Right atrium auricular region (tissue), 2 donors: ENCODE results near the gene PNMA6F. TPM values are rescaled to one million over a fixed set of nuclear protein-coding genes. Genes with fewer than 3 reads are reported as not detected.

Experiments
- DNase-seq: peaks from one replicate; pipeline ENCODE4 v3.0.0-alpha.2; 2019; ENCODE audit warnings: low spot score
- H3K27ac ChIP-seq, 2 donors: fragments of 200-600 bp; sonication (generic); 1 replicate in 1 of 2; 2 replicates in 1 of 2; pipeline ENCODE4 v1.5.1; 2016 to 2019
- H3K27me3 ChIP-seq, 2 donors: fragments of 200-600 bp; sonication (generic); one replicate each; pipeline versions ENCODE4 v1.5.1 to v1.6.0; 2017 to 2019
- H3K36me3 ChIP-seq: fragments of 200-600 bp; sonication (generic); one replicate; pipeline ENCODE4 v1.5.1; 2016
- H3K4me1 ChIP-seq, 2 donors: fragments of 200-600 bp; sonication (generic); one replicate each; pipeline versions ENCODE4 v1.5.1 to v1.6.0; 2017 to 2019
- H3K4me3 ChIP-seq, 2 donors: fragments of 200-600 bp; sonication (generic); 1 replicate in 1 of 2; 2 replicates in 1 of 2; pipeline ENCODE4 v1.5.1; 2017 to 2019; ENCODE audit warnings: mild to moderate bottlenecking in 1 of 2, moderate library complexity in 1 of 2
- H3K9me3 ChIP-seq, 2 donors: fragments of 200-600 bp; sonication (generic); one replicate each; pipeline ENCODE4 v1.5.1; 2019
- total RNA-seq, 2 donors: library from RNA; depleted of rRNA; stranded (reverse); fragments of >200 nt; gene quantifications; one replicate each; pipeline ENCODE4 v1.1.0, GENCODE V29; 2016
- TF ChIP-seq, protein P1 (sequence below), 2 donors: fragments of 200-600 bp; sonication (generic); IDR thresholded peaks; one replicate each; pipeline ENCODE4 v1.5.1; 2019; ENCODE audit warnings: antibody characterized with exemption in 2 of 2

The PNMA6F gene
- total RNA-seq, 2 donors from 2014 or later = not detected

DNA sequence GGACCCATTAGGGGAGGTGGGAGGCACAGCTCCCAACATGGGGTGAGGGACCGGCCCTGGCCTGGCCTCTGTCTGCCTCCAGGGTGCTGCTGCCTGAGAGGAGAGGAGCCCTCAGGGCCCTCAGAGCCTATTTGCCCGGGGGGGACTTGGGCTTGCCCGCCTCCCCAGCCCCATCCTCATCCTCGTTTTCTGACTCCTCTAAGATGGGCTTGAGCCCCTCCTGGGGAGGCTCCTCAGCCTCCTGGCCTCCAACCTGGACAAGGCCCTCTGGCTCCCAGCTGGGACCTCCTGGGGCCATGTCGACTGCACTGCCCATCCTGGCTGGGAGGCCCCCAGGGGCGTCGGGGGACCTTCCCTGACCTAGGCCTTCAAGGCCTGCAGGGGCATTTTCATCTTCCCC is 2.8 kb downstream of the PNMA6F start:
- Histone ChIP-seq H3K4me3 (no peak overlapping the region), H3K9me3 (peaks cover 0 to 7% of the 10 kb centered on the region in 2 donors), H3K27ac (no peak overlapping the region), H3K27me3 (no peaks in the 10 kb centered on the region), H3K4me1 (no peaks in the 10 kb centered on the region), H3K36me3 (no peaks in the 10 kb centered on the region)
- peak; percentile 44 for DNase-seq
- TF ChIP-seq, protein P1, sequence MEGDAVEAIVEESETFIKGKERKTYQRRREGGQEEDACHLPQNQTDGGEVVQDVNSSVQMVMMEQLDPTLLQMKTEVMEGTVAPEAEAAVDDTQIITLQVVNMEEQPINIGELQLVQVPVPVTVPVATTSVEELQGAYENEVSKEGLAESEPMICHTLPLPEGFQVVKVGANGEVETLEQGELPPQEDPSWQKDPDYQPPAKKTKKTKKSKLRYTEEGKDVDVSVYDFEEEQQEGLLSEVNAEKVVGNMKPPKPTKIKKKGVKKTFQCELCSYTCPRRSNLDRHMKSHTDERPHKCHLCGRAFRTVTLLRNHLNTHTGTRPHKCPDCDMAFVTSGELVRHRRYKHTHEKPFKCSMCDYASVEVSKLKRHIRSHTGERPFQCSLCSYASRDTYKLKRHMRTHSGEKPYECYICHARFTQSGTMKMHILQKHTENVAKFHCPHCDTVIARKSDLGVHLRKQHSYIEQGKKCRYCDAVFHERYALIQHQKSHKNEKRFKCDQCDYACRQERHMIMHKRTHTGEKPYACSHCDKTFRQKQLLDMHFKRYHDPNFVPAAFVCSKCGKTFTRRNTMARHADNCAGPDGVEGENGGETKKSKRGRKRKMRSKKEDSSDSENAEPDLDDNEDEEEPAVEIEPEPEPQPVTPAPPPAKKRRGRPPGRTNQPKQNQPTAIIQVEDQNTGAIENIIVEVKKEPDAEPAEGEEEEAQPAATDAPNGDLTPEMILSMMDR (IDR thresholded peaks at IDR 0.05) = no peak

DNA sequence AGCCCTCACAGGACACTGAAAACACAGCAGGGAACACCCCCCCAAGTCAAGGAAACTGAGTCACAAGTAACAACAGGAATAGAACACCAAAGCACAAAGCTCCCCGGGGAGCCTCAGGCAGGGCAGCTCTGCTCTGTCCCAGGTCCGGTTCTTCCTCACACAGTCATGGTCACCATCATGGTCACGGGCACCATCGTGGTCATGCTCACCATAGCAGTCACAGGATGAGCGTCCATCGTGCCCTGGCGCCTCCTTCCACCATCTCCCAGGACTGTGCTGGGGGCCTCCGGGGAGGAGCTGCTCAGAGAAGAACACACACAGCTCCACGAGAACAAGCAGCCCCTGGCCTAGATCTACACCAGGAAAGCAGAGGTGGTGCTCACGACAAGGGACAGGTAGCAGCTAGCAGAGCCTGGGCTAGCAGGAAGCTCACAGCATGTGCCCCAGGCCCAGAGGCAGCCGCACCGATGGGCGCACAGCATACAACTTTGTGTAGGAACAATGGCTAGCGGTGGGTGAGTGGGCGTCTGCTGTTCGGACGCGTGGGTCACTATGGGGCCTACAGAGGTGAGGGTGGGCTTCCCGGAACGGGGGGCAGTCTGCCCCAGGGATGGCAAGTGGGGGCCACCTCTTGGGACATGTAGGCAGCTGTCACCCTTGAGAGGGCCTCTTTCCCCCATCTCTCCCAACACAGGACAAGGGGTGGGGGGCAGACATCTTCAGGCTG is 3.4 kb downstream of the PNMA6F start:
- DNase-seq = peak; percentile 26
- Histone ChIP-seq H3K4me3 (no peak overlapping the region), H3K36me3 (no peaks in the 10 kb centered on the region)

DNA sequence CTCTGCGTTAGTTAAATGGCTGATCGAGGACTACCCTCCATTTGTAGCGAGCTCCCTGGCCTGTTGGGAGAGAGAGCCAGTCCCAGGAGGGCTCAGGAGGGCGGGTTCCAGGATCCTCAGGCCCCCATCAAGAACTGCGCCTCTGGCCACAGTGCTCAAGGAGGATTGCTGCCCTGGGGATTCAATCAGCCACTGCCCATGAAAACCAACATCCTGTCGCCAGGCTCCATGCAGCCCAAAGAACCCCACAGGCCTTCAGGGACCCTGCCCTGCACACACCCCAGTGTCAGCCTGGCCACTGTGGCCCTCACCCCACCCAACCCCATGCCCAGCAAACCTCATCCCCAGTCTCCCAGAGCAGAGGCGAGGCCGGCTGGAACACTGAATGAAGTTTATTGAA is 4.3 kb downstream of the PNMA6F start:
- TF ChIP-seq, protein P1 (IDR thresholded peaks at IDR 0.05) = no peak
- no peak overlapping the region for H3K27ac ChIP-seq
- DNase-seq = peak; percentile 11
- no peaks in the 10 kb centered on the region for H3K36me3 ChIP-seq
- no peaks in the 10 kb centered on the region for H3K9me3 ChIP-seq
- no peaks in the 10 kb centered on the region for H3K4me1 ChIP-seq
- H3K4me3 ChIP-seq = no peak overlapping the region
- no peaks in the 10 kb centered on the region for H3K27me3 ChIP-seq

More for the DNA sequence above, 3.4 kb downstream of the PNMA6F start:
- Histone ChIP-seq H3K27me3 (no peaks in the 10 kb centered on the region), H3K4me1 (no peaks in the 10 kb centered on the region), H3K27ac (no peak overlapping the region), H3K9me3 (peaks cover 0 to 5% of the 10 kb centered on the region in 2 donors)
- TF ChIP-seq, protein P1 (IDR thresholded peaks at IDR 0.05) = no peak

DNA sequence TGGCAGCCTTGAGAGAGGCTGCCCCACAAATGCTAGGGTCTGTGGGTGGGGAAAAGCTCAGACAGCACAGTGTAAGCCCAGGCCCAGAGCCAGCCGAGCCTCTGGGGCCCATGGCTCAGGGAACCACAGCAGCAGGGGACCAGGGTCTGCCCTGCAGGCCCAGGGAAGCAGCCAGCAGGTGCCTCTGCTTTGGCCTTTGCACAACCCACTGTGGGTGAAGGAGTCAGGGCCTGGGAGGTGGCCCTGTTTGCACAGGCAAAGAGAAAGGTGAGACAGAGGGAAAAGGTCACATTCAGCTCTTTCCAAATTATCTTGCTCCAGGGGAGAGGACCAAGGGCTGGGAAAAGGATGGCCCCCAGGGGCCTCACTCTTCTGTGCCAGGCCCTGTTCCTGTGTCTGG is 8.7 kb downstream of the PNMA6F start:
- no peak for DNase-seq
- Histone ChIP-seq H3K27me3 (no peaks in the 10 kb centered on the region), H3K4me3 (no peak overlapping the region), H3K9me3 (no peaks in the 10 kb centered on the region), H3K27ac (no peak overlapping the region), H3K4me1 (no peaks in the 10 kb centered on the region), H3K36me3 (no peaks in the 10 kb centered on the region)
- TF ChIP-seq, protein P1 (IDR thresholded peaks at IDR 0.05) = no peak

DNA sequence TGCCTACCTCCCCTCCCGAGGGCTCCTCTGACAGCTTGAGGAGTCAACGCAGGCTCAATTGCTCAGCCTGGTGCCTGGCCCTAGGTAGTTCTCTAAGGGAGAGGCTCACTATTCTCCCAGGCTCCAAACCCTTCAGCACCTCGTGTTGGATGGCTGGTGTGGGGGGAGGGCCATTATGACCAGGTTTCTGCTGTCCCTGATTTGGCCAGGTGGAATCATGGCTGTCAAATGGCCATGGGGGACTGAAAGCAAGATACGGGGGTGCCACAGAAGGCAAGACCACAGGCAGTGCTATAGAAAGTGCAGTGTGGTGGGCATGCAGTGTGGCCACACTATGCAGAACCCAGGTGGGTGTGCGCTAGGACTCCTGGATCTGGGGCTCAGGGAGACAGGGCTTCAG is 9.5 kb downstream of the PNMA6F start:
- Histone ChIP-seq H3K4me3 (no peak overlapping the region), H3K27me3 (no peaks in the 10 kb centered on the region), H3K9me3 (no peaks in the 10 kb centered on the region), H3K27ac (no peak overlapping the region), H3K36me3 (no peaks in the 10 kb centered on the region), H3K4me1 (no peaks in the 10 kb centered on the region)
- TF ChIP-seq, protein P1 (IDR thresholded peaks at IDR 0.05) = no peak
- DNase-seq = no peak

DNA sequence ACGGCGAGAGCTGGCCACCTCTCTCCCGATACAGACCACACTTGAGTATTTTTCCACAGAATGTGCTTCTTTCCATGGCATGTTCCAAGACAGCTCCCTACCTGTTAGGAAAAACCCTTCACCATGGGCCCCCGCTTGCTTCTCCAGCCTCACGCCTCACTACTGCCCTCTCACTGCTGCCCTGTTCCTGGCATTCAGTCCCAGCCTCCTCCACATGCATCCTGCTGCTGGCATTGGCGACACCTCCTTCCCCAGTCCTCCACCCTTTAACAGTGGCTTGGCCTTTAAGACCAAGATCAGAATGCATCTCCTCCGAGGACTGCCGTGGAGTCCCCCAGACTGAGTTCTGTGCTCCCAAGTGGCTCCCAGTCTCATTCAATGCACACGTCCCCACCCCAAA is 10.7 kb downstream of the PNMA6F start:
- H3K4me1 ChIP-seq = no peaks in the 10 kb centered on the region
- no peaks in the 10 kb centered on the region for H3K36me3 ChIP-seq
- no peaks in the 10 kb centered on the region for H3K9me3 ChIP-seq
- no peak overlapping the region for H3K4me3 ChIP-seq
- TF ChIP-seq, protein P1 (IDR thresholded peaks at IDR 0.05) = no peak
- no peak for DNase-seq
- H3K27me3 ChIP-seq = no peaks in the 10 kb centered on the region
- no peak overlapping the region for H3K27ac ChIP-seq
